HAP-1 (cell line): ENCODE data around the gene GSK3A.

Experiments used
- DNase-seq, 2 experiments: peaks; one replicate each; pipeline ENCODE4 v3.0.0-alpha.2; 2016 to 2020; ENCODE audit warnings: low spot score in 2 of 2
- H3K27me3 ChIP-seq: fragments of 250-450 bp; sonication (Bioruptor Pico); 2 replicates; pipeline ENCODE4 v1.5.1; 2020; ENCODE audit warnings: low read depth, mild to moderate bottlenecking, moderate library complexity
- H3K36me3 ChIP-seq: fragments of 250-450 bp; sonication (Bioruptor Pico); replicated peaks from 2 replicates; pipeline ENCODE4 v1.5.1; 2020; ENCODE audit warnings: mild to moderate bottlenecking
- H3K4me1 ChIP-seq: fragments of 250-450 bp; sonication (Bioruptor Pico); 2 replicates; pipeline ENCODE4 v1.5.1; 2020; ENCODE audit warnings: mild to moderate bottlenecking
- H3K4me3 ChIP-seq: fragments of 250-450 bp; sonication (Bioruptor Pico); 2 replicates; pipeline ENCODE4 v1.5.1; 2020; ENCODE audit warnings: mild to moderate bottlenecking, moderate library complexity
- H3K9me3 ChIP-seq: fragments of 250-450 bp; sonication (Bioruptor Pico); 2 replicates; pipeline ENCODE4 v1.5.1; 2020; ENCODE audit warnings: mild to moderate bottlenecking, moderate library complexity
- in situ Hi-C: fragments of 300-500 bp; cut with MboI; formaldehyde crosslinking; loops from 3 replicates; pipeline ENCODE4 v1.14.3; 2020; ENCODE audit warnings: low sequenced_read_pairs, inconsistent platforms, mixed read lengths

Gene GSK3A

GRCh38 chr19:42204664-42205063 lies 37.7 kb downstream of the GSK3A start:
- no peak for DNase-seq
- H3K27me3 ChIP-seq, result no peaks in the 10 kb centered on the region
- no peaks in the 10 kb centered on the region for H3K9me3 ChIP-seq
- peaks cover 79% of the 10 kb centered on the region for H3K36me3 ChIP-seq
- in situ Hi-C loops, result no loop called here
- no peak overlapping the region for H3K4me3 ChIP-seq
- H3K4me1 ChIP-seq, result no peaks in the 10 kb centered on the region

- H3K4me3 ChIP-seq, result no peak overlapping the region
- H3K27me3 ChIP-seq, result no peaks in the 10 kb centered on the region
- H3K36me3 ChIP-seq, result peaks cover 79% of the 10 kb centered on the region
- H3K9me3 ChIP-seq, result no peaks in the 10 kb centered on the region
- no peak for DNase-seq
- in situ Hi-C loops, result no loop called here
- no peaks in the 10 kb centered on the region for H3K4me1 ChIP-seq
Measured at GRCh38 chr19:42203700-42204099, 38.7 kb downstream of the GSK3A start.

- no peaks in the 10 kb centered on the region for H3K27me3 ChIP-seq
- no peaks in the 10 kb centered on the region for H3K9me3 ChIP-seq
- H3K4me3 ChIP-seq, result no peak overlapping the region
- in situ Hi-C loops, result no loop called here
- no peaks in the 10 kb centered on the region for H3K4me1 ChIP-seq
- no peak for DNase-seq
- H3K36me3 ChIP-seq, result peaks cover 74% of the 10 kb centered on the region
Measured at GRCh38 chr19:42202290-42202880, 40.0 kb downstream of the GSK3A start.

- Histone ChIP-seq H3K27me3 (no peaks in the 10 kb centered on the region), H3K4me1 (no peaks in the 10 kb centered on the region), H3K4me3 (no peak overlapping the region), H3K36me3 (peaks cover 67% of the 10 kb centered on the region), H3K9me3 (no peaks in the 10 kb centered on the region)
- in situ Hi-C loops, result no loop called here
- no peak for DNase-seq
Measured at GRCh38 chr19:42201489-42202289, 40.7 kb downstream of the GSK3A start.

GRCh38 chr19:42200116-42200715 lies 42.2 kb downstream of the GSK3A start:
- DNase-seq, result no peak
- H3K4me1 ChIP-seq, result no peaks in the 10 kb centered on the region
- peaks cover 61% of the 10 kb centered on the region for H3K36me3 ChIP-seq
- no peaks in the 10 kb centered on the region for H3K27me3 ChIP-seq
- no peaks in the 10 kb centered on the region for H3K9me3 ChIP-seq
- no peak overlapping the region for H3K4me3 ChIP-seq
- in situ Hi-C loops, result no loop called here

- in situ Hi-C loops, result no loop called here
- H3K36me3 ChIP-seq, result peaks cover 61% of the 10 kb centered on the region
- H3K4me3 ChIP-seq, result no peak overlapping the region
- no peaks in the 10 kb centered on the region for H3K4me1 ChIP-seq
- no peak for DNase-seq
- no peaks in the 10 kb centered on the region for H3K9me3 ChIP-seq
- H3K27me3 ChIP-seq, result no peaks in the 10 kb centered on the region
Measured at GRCh38 chr19:42199440-42200115, 42.8 kb downstream of the GSK3A start.

- Histone ChIP-seq H3K9me3 (no peaks in the 10 kb centered on the region), H3K4me3 (no peak overlapping the region), H3K36me3 (peaks cover 56% of the 10 kb centered on the region), H3K4me1 (no peaks in the 10 kb centered on the region), H3K27me3 (no peaks in the 10 kb centered on the region)
- in situ Hi-C loops, result no loop called here
- DNase-seq, result no peak
Measured at GRCh38 chr19:42198676-42199439, 43.5 kb downstream of the GSK3A start.

- in situ Hi-C loops, result no loop called here
- DNase-seq, result no peak
- Histone ChIP-seq H3K36me3 (peaks cover 41% of the 10 kb centered on the region), H3K4me3 (no peak overlapping the region), H3K27me3 (no peaks in the 10 kb centered on the region), H3K9me3 (no peaks in the 10 kb centered on the region), H3K4me1 (no peaks in the 10 kb centered on the region)
Measured at GRCh38 chr19:42197375-42197817, 45.0 kb downstream of the GSK3A start.

- peaks cover 30% of the 10 kb centered on the region for H3K36me3 ChIP-seq
- H3K4me3 ChIP-seq, result no peak overlapping the region
- DNase-seq, result no peak
- in situ Hi-C loops, result no loop called here
- no peaks in the 10 kb centered on the region for H3K9me3 ChIP-seq
- peaks cover 5% of the 10 kb centered on the region for H3K27me3 ChIP-seq
- H3K4me1 ChIP-seq, result no peaks in the 10 kb centered on the region
Measured at GRCh38 chr19:42196011-42197001, 46.1 kb downstream of the GSK3A start.

GRCh38 chr19:42193706-42194105 lies 48.7 kb downstream of the GSK3A start:
- Histone ChIP-seq H3K9me3 (no peaks in the 10 kb centered on the region), H3K4me3 (no peak overlapping the region), H3K4me1 (no peaks in the 10 kb centered on the region), H3K27me3 (peaks cover 7% of the 10 kb centered on the region), H3K36me3 (peaks cover 6% of the 10 kb centered on the region)
- DNase-seq, result no peak
- in situ Hi-C loops, result no loop called here

GRCh38 chr19:42193294-42193693 lies 49.1 kb downstream of the GSK3A start:
- no peak for DNase-seq
- no peaks in the 10 kb centered on the region for H3K9me3 ChIP-seq
- H3K4me1 ChIP-seq, result no peaks in the 10 kb centered on the region
- H3K27me3 ChIP-seq, result peaks cover 7% of the 10 kb centered on the region
- in situ Hi-C loops, result no loop called here
- no peak overlapping the region for H3K4me3 ChIP-seq
- peaks cover 2% of the 10 kb centered on the region for H3K36me3 ChIP-seq

- DNase-seq, result no peak
- H3K4me1 ChIP-seq, result no peaks in the 10 kb centered on the region
- H3K36me3 ChIP-seq, result no peaks in the 10 kb centered on the region
- no peaks in the 10 kb centered on the region for H3K9me3 ChIP-seq
- H3K4me3 ChIP-seq, result no peak overlapping the region
- peaks cover 7% of the 10 kb centered on the region for H3K27me3 ChIP-seq
- in situ Hi-C loops, result no loop called here
Measured at GRCh38 chr19:42191855-42192254, 50.5 kb downstream of the GSK3A start.
